Transverse colon (tissue), 4 donors: ENCODE results near the gene TNP2. TPM values are rescaled to one million over a fixed set of nuclear protein-coding genes. Genes with fewer than 3 reads are reported as not detected.

Source experiments
- DNase-seq: peaks from one replicate; pipeline ENCODE4 v3.0.0-alpha.2; 2019
- H3K27ac ChIP-seq, 4 donors: fragments of 200-600 bp; sonication (generic); 2 replicates each; pipeline ENCODE4 v1.5.1; 2016 to 2018; ENCODE audit warnings: inconsistent platforms in 4 of 4
- H3K27me3 ChIP-seq: fragments of 200-600 bp; sonication (generic); 2 replicates; pipeline ENCODE4 v1.5.1; 2017; ENCODE audit warnings: inconsistent platforms
- H3K36me3 ChIP-seq, 4 donors: fragments of 200-600 bp; sonication (generic); 2 replicates each; pipeline ENCODE4 v1.5.1; 2017 to 2019; ENCODE audit warnings: inconsistent platforms in 4 of 4
- H3K4me1 ChIP-seq, 4 donors: fragments of 200-600 bp; sonication (generic); 2 replicates each; pipeline ENCODE4 v1.5.1; 2017 to 2020; ENCODE audit warnings: inconsistent platforms in 4 of 4
- H3K4me3 ChIP-seq, 4 donors: fragments of 200-600 bp; sonication (generic); 1 replicate in 1 of 4; 2 replicates in 3 of 4; pipeline versions ENCODE4 v1.5.1 to v1.6.1; 2017 to 2019; ENCODE audit warnings: inconsistent platforms in 4 of 4
- H3K9me3 ChIP-seq, 2 donors: fragments of 200-600 bp; sonication (generic); 2 replicates each; pipeline ENCODE4 v1.5.1; 2017 to 2019; ENCODE audit warnings: inconsistent platforms in 2 of 2
- CTCF ChIP-seq, 5 experiments: fragments of 200-600 bp in 3 of 5; fragments of 450-650 bp in 2 of 5; sonication (generic) in 3 of 5; IDR thresholded peaks; 1 replicate in 2 of 5; 2 replicates in 3 of 5; pipeline ENCODE4 v1.5.1; 2016 to 2017; ENCODE audit warnings: antibody characterized with exemption in 5 of 5, inconsistent platforms in 3 of 5, mild to moderate bottlenecking in 2 of 5, moderate library complexity in 1 of 5
- EP300 ChIP-seq: sonication (generic); formaldehyde crosslinking; IDR thresholded peaks from one replicate; pipeline ENCODE4 v1.6.1; 2017; ENCODE audit warnings: antibody characterized with exemption, low read depth
- POLR2A ChIP-seq: fragments of 450-650 bp; IDR thresholded peaks from one replicate; pipeline ENCODE4 v1.6.1; 2016; ENCODE audit warnings: antibody characterized with exemption, mild to moderate bottlenecking, moderate library complexity
- POLR2AphosphoS5 ChIP-seq, 3 donors: sonication (generic); formaldehyde crosslinking; IDR thresholded peaks; one replicate each; pipeline ENCODE4 v1.6.1; 2016; ENCODE audit warnings: antibody characterized with exemption in 3 of 3
- WGBS, 2 donors: methylation state at CpG; one replicate each; pipeline ENCODE4 v1.1.5; 2018; ENCODE audit warnings: low coverage in 1 of 2; 5-methylcytosine and 5-hydroxymethylcytosine counted together
- in situ Hi-C, 4 donors: fragments of 200-750 bp; cut with MboI; loops; one replicate each; pipeline versions ENCODE4 v1.15.0 to v1.15.1; 2017; ENCODE audit warnings: low sequenced_read_pairs in 3 of 4, low pct_ligation_motif_present in 1 of 4, low pct_unique_long_range_greater_than_20kb in 1 of 4
- intact Hi-C: fragments of 100-400 bp; cut with DNase I; formaldehyde crosslinking; loops from one replicate; pipeline ENCODE4 v1.15.1; 2023; ENCODE audit warnings: low total_unique reads
- total RNA-seq, 4 donors: library from RNA; depleted of rRNA; stranded (reverse); fragments of >200 nt; gene quantifications; one replicate each; pipeline ENCODE4 v1.1.0, GENCODE V29; 2016

TNP2 gene
- total RNA-seq, 4 donors from 2014 or later, result not detected

GRCh38 chr16:11229432-11229831 is 39.7 kb downstream of the TNP2 start:
- no peaks in the 10 kb centered on the region for H3K9me3 ChIP-seq
- H3K4me1 ChIP-seq, result peaks cover 0 to 21% (median 2%) of the 10 kb centered on the region in 4 donors
- WGBS, 2 donors, result 65 to 88% methylated on average over 5 of the region's 5 CpGs
- H3K36me3 ChIP-seq, result no peaks in the 10 kb centered on the region
- in situ Hi-C loops (no loop called here), intact Hi-C loops (no loop called here)
- TF ChIP-seq POLR2A, result no peak
- TF ChIP-seq CTCF (IDR thresholded peaks at IDR 0.05), result no peak
- TF ChIP-seq EP300, result no peak
- no peak for TF ChIP-seq POLR2AphosphoS5 (IDR thresholded peaks at IDR 0.05)
- no peak overlapping the region for H3K4me3 ChIP-seq
- no peaks in the 10 kb centered on the region for H3K27me3 ChIP-seq
- DNase-seq, result no peak
- H3K27ac ChIP-seq, result no peak overlapping the region

GRCh38 chr16:11225677-11226549 is 43.2 kb downstream of the TNP2 start:
- H3K9me3 ChIP-seq, result no peaks in the 10 kb centered on the region
- DNase-seq, result no peak
- intact Hi-C loops, result no loop called here
- no peak for TF ChIP-seq CTCF (IDR thresholded peaks at IDR 0.05)
- no peak for TF ChIP-seq POLR2A
- no peak for TF ChIP-seq EP300
- TF ChIP-seq POLR2AphosphoS5 (IDR thresholded peaks at IDR 0.05), result no peak
- no peaks in the 10 kb centered on the region for H3K27me3 ChIP-seq
- in situ Hi-C loops, result no loop called here
- H3K27ac ChIP-seq, result peak overlapping the region; percentile 57 to 67 (median 64)
- no peaks in the 10 kb centered on the region for H3K36me3 ChIP-seq
- H3K4me3 ChIP-seq, result no peak overlapping the region
- 74 to 80% methylated on average over 1 to 15 of the region's 18 CpGs for WGBS, 2 donors
- H3K4me1 ChIP-seq, result peaks cover 0 to 23% (median 4%) of the 10 kb centered on the region in 4 donors

- Histone ChIP-seq H3K36me3 (no peaks in the 10 kb centered on the region), H3K27me3 (no peaks in the 10 kb centered on the region), H3K27ac (peak overlapping the region; percentile 57 to 67 (median 64)), H3K4me3 (no peak overlapping the region), H3K9me3 (no peaks in the 10 kb centered on the region), H3K4me1 (peaks cover 0 to 23% (median 4%) of the 10 kb centered on the region in 4 donors)
- in situ Hi-C loops (no loop called here), intact Hi-C loops (no loop called here)
- DNase-seq, result peak; percentile 78
- no peak for TF ChIP-seq EP300
- no peak for TF ChIP-seq POLR2AphosphoS5 (IDR thresholded peaks at IDR 0.05)
- TF ChIP-seq POLR2A, result no peak
- no peak for TF ChIP-seq CTCF (IDR thresholded peaks at IDR 0.05)
- 52% methylated on average over 18 of the region's 21 CpGs; no CpG with 5 or more reads in 1 of the 2 donors for WGBS, 2 donors
Measured at GRCh38 chr16:11224894-11225676, 44.0 kb downstream of the TNP2 start.
